Measurements from ENCODE around the gene SNX32.

The SNX32 gene

GRCh38 chr11:65811764-65812475 is 21.8 kb upstream of the SNX32 start:
- Histone ChIP-seq H3K79me2 (ENCODE audit: control insufficient read depth, low read length) (no peaks in the 10 kb centered on the region), H3K4me2 (ENCODE audit: low read length) (no peak overlapping the region), H3F3A (ENCODE audit: control insufficient read depth, insufficient read depth) (no peaks in the 10 kb centered on the region), H3K4me1 (ENCODE audit: control insufficient read depth, low read length) (peaks cover 3% of the 10 kb centered on the region; the same call in 1 of the 2 replicates), H3K9me2 (replicated peaks; ENCODE audit: control insufficient read depth, low read length) (no peaks in the 10 kb centered on the region), H4K20me1 (ENCODE audit: control insufficient read depth, insufficient read depth, low read depth, low read length) (no peaks in the 10 kb centered on the region), H3K27me3 (ENCODE audit: control insufficient read depth, low read length) (peaks cover 25% of the 10 kb centered on the region), H3K9me3 (ENCODE audit: control insufficient read depth, insufficient read depth, low read length) (no peaks in the 10 kb centered on the region), H3K4me3 (ENCODE audit: low read length) (no peak overlapping the region), H3K36me3 (ENCODE audit: control insufficient read depth, low read length) (no peaks in the 10 kb centered on the region), H3K27ac (ENCODE audit: low read depth, low read length) (no peak overlapping the region)
- no peak for TF ChIP-seq CTCF (IDR thresholded peaks at IDR 0.05; ENCODE audit: low read depth, low read length, poor library complexity, severe bottlenecking)
- no peak for TF ChIP-seq EZH2phosphoT487 (IDR thresholded peaks at IDR 0.05; ENCODE audit: borderline replicate concordance, low read length)

GRCh38 chr11:65814131-65814985 is 19.4 kb upstream of the SNX32 start:
- no peaks in the 10 kb centered on the region for H3K9me2 ChIP-seq (replicated peaks; ENCODE audit: control insufficient read depth, low read length)
- H3K27me3 ChIP-seq (ENCODE audit: control insufficient read depth, low read length): peaks cover 23% of the 10 kb centered on the region
- no peaks in the 10 kb centered on the region for H3K36me3 ChIP-seq (ENCODE audit: control insufficient read depth, low read length)
- H4K20me1 ChIP-seq (ENCODE audit: control insufficient read depth, insufficient read depth, low read depth, low read length): no peaks in the 10 kb centered on the region
- H3K4me1 ChIP-seq (ENCODE audit: control insufficient read depth, low read length): peaks cover 15% of the 10 kb centered on the region
- no peak overlapping the region for H3K4me2 ChIP-seq (ENCODE audit: low read length)
- no peaks in the 10 kb centered on the region for H3K9me3 ChIP-seq (ENCODE audit: control insufficient read depth, insufficient read depth, low read length)
- TF ChIP-seq CTCF (IDR thresholded peaks at IDR 0.05; ENCODE audit: low read depth, low read length, poor library complexity, severe bottlenecking): no peak
- TF ChIP-seq EZH2phosphoT487 (IDR thresholded peaks at IDR 0.05; ENCODE audit: borderline replicate concordance, low read length): no peak
- no peak overlapping the region for H3K4me3 ChIP-seq (ENCODE audit: low read length)
- no peaks in the 10 kb centered on the region for H3F3A ChIP-seq (ENCODE audit: control insufficient read depth, insufficient read depth)
- no peaks in the 10 kb centered on the region for H3K79me2 ChIP-seq (ENCODE audit: control insufficient read depth, low read length)
- H3K27ac ChIP-seq (ENCODE audit: low read depth, low read length): no peak overlapping the region

- Histone ChIP-seq H4K20me1 (ENCODE audit: control insufficient read depth, insufficient read depth, low read depth, low read length) (no peaks in the 10 kb centered on the region), H3K27me3 (ENCODE audit: control insufficient read depth, low read length) (peaks cover 23% of the 10 kb centered on the region), H3K36me3 (ENCODE audit: control insufficient read depth, low read length) (no peaks in the 10 kb centered on the region), H3K4me3 (ENCODE audit: low read length) (no peak overlapping the region), H3K4me1 (ENCODE audit: control insufficient read depth, low read length) (peaks cover 15% of the 10 kb centered on the region), H3K79me2 (ENCODE audit: control insufficient read depth, low read length) (no peaks in the 10 kb centered on the region), H3F3A (ENCODE audit: control insufficient read depth, insufficient read depth) (no peaks in the 10 kb centered on the region), H3K4me2 (ENCODE audit: low read length) (no peak overlapping the region), H3K27ac (ENCODE audit: low read depth, low read length) (no peak overlapping the region), H3K9me2 (replicated peaks; ENCODE audit: control insufficient read depth, low read length) (no peaks in the 10 kb centered on the region), H3K9me3 (ENCODE audit: control insufficient read depth, insufficient read depth, low read length) (no peaks in the 10 kb centered on the region)
- no peak for TF ChIP-seq EZH2phosphoT487 (IDR thresholded peaks at IDR 0.05; ENCODE audit: borderline replicate concordance, low read length)
- no peak for TF ChIP-seq CTCF (IDR thresholded peaks at IDR 0.05; ENCODE audit: low read depth, low read length, poor library complexity, severe bottlenecking)
These were observed 18.7 kb upstream of the SNX32 start for GRCh38 chr11:65814986-65815565.
